ENCODE data around the gene ENOPH1.

ENOPH1 gene

DNA sequence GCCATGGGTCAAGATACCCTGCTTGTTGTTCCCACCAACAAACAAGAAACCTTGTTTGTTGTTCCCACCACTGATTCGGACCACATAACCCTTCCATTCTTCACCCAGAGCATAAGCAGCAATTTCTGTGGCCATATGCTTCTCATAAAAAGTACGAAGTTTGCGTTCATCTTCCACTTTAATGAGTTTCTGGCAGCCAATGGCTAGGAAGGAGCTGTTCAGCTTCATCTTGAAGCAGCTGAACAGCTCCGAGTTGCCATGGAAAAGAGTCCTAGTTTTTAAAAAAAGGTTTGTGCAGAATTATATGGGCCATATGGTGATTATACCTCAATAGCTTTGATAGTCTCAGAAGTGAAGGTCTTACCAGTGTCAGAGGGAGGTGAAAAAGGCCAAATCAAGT lies 65.3 kb downstream of the ENOPH1 start:
- in situ Hi-C loops (cut with MboI; ENCODE audit: low pct_unique_long_range_greater_than_20kb, low sequenced_read_pairs), result no loop called here
- no peak for DNase-seq

DNA sequence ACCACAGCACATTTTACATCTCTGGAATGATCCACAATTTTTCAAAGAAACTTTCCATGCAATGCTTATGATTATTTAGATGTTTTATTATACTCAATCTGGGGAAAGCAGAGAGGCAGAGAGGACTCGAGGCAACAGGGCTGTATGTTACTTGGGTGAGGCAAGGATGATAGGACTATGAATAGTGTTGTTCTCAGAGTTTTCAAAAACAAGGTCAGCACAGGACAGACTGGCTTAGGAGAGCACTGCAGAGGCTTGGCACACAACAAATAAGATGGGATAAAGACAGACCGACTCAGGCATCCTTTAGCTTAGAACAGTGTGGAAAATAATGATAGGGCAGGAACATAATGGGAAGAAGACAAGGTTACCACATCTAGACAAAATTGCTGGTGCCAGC lies 66.0 kb downstream of the ENOPH1 start:
- in situ Hi-C loops (cut with MboI; ENCODE audit: low pct_unique_long_range_greater_than_20kb, low sequenced_read_pairs), result no loop called here
- no peak for DNase-seq

DNA sequence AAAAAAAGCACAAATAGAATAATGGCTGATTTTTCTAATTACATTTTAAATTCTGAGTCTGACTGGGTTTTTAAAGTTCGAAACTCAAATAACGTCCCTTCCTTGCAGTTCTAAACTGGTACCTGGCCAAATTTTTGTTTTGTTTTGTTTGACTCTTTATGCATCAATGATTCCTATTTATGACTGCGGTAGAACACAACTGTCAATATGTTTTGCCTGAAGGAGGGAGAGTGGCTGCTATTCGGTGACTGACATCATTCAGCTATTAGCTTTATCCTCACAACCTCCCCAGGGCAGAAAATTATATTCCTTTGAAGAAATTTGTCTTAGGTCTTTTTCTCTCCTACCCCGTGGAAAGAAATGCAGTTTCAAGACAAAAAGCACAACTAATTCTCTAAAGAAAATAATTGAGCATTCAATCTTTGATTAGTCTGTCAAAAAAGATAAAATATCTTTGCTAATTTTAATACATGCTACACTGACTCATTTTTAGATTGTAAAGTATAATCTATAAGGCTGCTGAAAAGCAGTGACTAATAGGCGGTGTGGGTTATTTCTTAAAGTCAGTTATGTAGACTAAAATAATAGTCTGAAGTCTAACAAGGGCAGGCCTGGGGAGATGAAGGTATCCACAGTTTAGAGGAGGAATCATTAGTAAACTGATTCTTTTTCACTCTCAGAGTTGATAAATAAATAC lies 69.5 kb downstream of the ENOPH1 start:
- DNase-seq, result no peak
- in situ Hi-C loops (cut with MboI; ENCODE audit: low pct_unique_long_range_greater_than_20kb, low sequenced_read_pairs), result no loop called here

DNA sequence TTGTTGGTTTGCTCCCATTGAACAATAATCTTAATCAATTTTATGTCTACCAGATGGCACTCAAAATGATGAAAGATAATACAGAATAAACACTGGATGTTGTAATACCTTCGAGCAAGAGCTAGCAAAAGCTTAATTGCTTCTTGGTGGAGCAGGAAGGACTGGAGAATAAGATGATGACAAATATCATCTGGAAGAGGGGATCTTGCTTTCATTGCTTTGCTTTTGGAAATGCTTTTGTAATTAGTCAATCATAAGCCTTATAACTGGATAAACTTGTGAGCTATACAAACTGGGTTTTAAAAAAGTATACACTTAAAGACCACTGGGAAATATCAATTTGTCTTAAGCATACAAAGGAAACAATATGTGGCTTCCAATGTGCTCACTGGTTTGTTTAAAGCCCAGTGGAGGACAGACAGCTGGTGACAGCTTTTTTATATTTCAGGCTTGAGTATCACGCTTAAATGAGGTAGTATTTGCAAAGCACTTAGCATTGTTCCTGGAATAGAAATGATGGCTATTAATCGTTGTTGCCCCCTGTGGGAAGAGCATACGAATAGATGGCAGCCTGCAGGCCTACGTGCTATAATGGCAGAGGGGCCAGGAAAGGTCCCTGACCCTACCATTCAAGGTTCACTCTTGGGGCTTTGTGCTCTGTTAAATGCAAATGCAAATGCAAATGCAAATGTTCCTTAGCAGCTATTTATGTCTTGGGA lies 70.2 kb downstream of the ENOPH1 start:
- in situ Hi-C loops (cut with MboI; ENCODE audit: low pct_unique_long_range_greater_than_20kb, low sequenced_read_pairs), result no loop called here
- no peak for DNase-seq

DNA sequence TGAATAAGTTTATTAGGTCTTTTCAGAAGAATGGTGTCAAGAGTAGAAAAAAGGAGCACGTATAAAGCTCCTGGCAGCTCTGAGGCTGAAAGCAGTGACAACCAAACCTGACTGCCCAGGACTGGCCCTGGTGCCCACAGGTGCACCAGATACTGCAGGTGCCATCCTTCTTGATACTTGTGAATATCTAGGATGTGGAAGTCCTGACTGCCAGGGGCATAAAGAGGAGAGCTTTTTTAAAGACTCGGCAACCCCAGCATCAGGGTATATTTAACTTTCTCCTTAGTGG lies 70.7 kb downstream of the ENOPH1 start:
- in situ Hi-C loops (cut with MboI; ENCODE audit: low pct_unique_long_range_greater_than_20kb, low sequenced_read_pairs), result no loop called here
- DNase-seq, result no peak

DNA sequence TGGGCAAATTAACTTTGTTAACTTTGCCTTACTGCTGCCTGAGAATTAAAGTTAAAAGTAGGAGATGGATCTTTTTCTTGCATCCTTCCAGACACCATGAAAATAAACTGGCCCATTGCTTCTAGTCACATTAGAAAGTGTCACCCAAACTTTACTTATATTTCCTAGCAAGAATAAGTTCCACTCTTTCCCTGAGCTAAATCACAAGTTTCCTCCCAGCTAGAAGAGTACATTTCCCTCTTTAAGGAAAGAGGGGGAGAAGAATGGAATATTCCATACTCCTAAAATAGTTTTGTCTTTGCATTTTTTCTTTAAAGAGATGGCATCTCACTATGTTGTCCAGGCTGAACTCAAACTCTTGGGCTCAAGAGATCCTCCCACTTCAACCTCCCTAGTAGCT lies 77.6 kb downstream of the ENOPH1 start:
- DNase-seq, result no peak
- in situ Hi-C loops (cut with MboI; ENCODE audit: low pct_unique_long_range_greater_than_20kb, low sequenced_read_pairs), result no loop called here

DNA sequence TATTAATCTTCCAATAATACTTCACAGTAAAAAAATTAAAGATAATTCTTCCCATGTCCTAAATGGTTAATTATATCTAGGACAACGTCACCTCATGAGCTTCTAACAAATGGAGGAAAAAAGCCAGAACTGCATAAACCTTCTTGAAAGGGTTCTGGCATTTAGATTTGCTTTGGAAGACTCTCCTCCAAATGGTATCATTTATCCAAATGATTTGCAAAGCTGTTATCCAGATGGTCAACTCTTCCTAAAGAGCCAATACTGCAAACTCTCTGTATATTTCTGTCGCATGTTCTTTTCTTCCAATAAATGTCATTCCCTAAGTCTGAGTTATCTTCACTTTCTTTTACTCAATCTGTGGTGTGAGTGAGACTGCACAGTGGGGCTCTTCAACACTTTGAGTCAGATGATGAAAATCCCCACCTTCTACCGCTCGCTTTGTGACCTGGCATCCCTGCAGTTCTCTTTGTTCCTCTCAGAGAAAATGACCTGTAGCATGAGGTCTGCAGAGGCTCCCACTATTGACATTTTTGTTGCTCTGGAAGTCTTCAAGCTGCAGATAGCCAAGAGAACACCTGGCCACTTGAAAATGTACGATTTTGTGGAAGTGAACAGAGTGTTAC lies 78.5 kb downstream of the ENOPH1 start:
- no peak for DNase-seq
- in situ Hi-C loops (cut with MboI; ENCODE audit: low pct_unique_long_range_greater_than_20kb, low sequenced_read_pairs), result no loop called here

DNA sequence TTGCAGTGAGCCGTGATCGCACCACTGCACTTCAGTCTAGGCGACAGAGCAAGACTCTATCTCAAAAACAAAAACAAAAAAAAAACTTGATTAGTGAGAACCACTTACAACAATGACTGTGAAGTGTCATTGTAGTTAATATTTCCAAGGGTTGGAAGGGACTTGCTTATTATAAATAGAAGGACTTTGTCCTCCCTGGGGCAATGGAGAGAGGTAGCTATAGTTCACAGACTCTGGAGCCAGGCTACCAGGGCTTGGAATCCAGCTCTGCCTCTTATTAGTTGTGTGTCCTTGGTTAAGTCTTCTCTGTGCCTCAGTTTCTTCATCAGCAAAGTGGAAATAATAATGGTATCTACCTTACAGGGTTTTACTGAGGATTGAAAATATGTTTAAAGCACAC lies 79.8 kb downstream of the ENOPH1 start:
- in situ Hi-C loops (cut with MboI; ENCODE audit: low pct_unique_long_range_greater_than_20kb, low sequenced_read_pairs), result no loop called here
- DNase-seq, result no peak

Data from KBM-7 (cell line).